HG03521 (cell line): ENCODE data around the gene ATP8B4.

Experiments used
- ATAC-seq: cut with Tn5 transposase; IDR thresholded peaks from one replicate; pipeline ENCODE4 v1.9.1; 2021; ENCODE audit warnings: mild to moderate bottlenecking, moderate library complexity; ENCODE audit not compliant: unreplicated experiment

Gene ATP8B4

GRCh38 chr15:50067254-50067653, 51.8 kb downstream of the ATP8B4 start:
- no peak for ATAC-seq

- ATAC-seq = no peak
Measured at GRCh38 chr15:50066666-50067065, 52.4 kb downstream of the ATP8B4 start.

GRCh38 chr15:50066202-50066601, 52.8 kb downstream of the ATP8B4 start:
- ATAC-seq = peak; percentile 58

GRCh38 chr15:50065279-50065678, 53.8 kb downstream of the ATP8B4 start:
- ATAC-seq = no peak

GRCh38 chr15:50064673-50065072, 54.4 kb downstream of the ATP8B4 start:
- ATAC-seq = no peak

GRCh38 chr15:50063226-50063625, 55.8 kb downstream of the ATP8B4 start:
- ATAC-seq = no peak

- no peak for ATAC-seq
Measured at GRCh38 chr15:50061503-50061902, 57.5 kb downstream of the ATP8B4 start.

GRCh38 chr15:50059883-50060282, 59.1 kb downstream of the ATP8B4 start:
- no peak for ATAC-seq

GRCh38 chr15:50059203-50059772, 59.7 kb downstream of the ATP8B4 start:
- no peak for ATAC-seq

- no peak for ATAC-seq
Measured at GRCh38 chr15:50057905-50058639, 61.0 kb downstream of the ATP8B4 start.

GRCh38 chr15:50057196-50057595, 61.8 kb downstream of the ATP8B4 start:
- no peak for ATAC-seq

- ATAC-seq = no peak
Measured at GRCh38 chr15:50055750-50056157, 63.3 kb downstream of the ATP8B4 start.

GRCh38 chr15:50055332-50055731, 63.7 kb downstream of the ATP8B4 start:
- ATAC-seq = no peak

GRCh38 chr15:50053055-50053856, 65.8 kb downstream of the ATP8B4 start:
- no peak for ATAC-seq

GRCh38 chr15:50051811-50052419, 67.1 kb downstream of the ATP8B4 start:
- no peak for ATAC-seq

GRCh38 chr15:50050986-50051743, 67.9 kb downstream of the ATP8B4 start:
- no peak for ATAC-seq

- no peak for ATAC-seq
Measured at GRCh38 chr15:50049871-50050270, 69.2 kb downstream of the ATP8B4 start.

- ATAC-seq = no peak
Measured at GRCh38 chr15:50046867-50047266, 72.2 kb downstream of the ATP8B4 start.

- ATAC-seq = peak; percentile 43
Measured at GRCh38 chr15:50046159-50046558, 72.9 kb downstream of the ATP8B4 start.

GRCh38 chr15:50044904-50045303, 74.1 kb downstream of the ATP8B4 start:
- ATAC-seq = no peak

- no peak for ATAC-seq
Measured at GRCh38 chr15:50044406-50044805, 74.6 kb downstream of the ATP8B4 start.
